NCI-H2029 treated with DMSO at 0.1 percent for 48 hours (cell line): ENCODE data around the gene IFNA7.
"Not testable (repeated sequence)": the region's sequence is repeated elsewhere in the genome, so short reads cannot be mapped to it uniquely, and the experiment has no call there.

Experiments used
- DNase-seq: peaks from one replicate; lab custom pipeline; 2025; lab: John Stamatoyannopoulos, UW

Gene IFNA7

DNA sequence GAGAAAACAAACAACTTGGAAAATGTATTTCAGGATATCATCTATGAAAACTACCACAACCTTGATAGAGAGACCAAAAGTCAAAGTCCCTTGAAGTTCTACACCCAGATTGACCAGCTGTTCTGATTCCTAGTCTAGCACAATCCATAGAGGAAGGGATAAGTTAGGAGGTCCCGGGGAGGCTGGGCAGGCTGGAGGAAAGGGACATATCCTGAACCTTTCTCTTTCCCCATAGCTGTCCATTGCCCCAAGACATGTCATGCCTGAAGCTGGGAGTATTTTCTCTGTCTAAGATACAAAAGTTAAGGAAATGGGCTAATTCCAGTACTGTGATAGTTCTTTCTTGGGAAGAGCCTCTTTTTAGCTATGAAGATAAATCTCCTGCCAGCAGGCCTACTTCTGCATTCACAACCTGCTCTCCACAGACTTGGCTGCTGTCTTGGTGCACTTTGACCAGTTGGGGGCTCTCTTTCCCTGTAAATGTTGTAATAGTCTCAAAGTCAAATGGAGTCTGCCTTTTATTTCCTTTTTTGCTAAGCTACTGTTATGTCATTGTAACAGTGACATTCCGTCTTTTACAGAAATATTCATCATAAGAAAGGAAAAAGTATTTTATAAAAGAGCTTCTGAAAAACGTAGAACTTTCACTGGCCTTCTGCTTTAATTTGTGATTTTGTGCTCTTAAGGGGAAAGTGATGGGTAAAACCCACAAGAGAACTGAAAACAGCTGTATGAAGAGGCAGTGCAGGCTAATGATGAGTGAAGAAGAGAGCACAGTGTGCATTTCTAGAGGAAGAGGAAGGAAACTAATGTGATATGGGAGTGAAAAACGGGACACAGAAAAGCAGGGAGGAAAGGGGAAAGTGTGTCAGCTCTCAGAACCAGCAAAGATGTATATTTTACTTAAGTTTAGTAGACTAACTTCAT lies 18.9 kb downstream of the IFNA7 start:
- DNase-seq, result not testable (repeated sequence)

- DNase-seq, result no peak
Measured at GRCh38 chr9:21174671-21175070, 27.3 kb downstream of the IFNA7 start.

DNA sequence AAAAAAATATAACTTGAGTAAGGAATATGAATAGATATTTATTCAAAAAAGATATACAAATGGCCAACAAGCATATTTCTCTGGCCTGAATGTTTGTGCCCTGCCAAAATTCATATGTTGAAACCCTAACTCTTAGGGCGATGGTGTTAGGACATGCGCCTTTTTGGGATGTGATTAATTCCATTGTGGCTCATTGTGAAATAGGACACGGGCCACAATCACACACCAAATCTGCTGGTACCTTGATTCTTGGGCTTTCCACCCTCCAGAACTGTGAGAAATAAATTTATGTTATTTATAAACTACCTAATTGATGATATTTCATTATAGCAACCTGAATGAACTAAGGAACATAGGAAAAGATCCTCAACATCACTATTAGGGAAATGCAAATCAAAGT lies 29.8 kb downstream of the IFNA7 start:
- DNase-seq, result no peak

DNA sequence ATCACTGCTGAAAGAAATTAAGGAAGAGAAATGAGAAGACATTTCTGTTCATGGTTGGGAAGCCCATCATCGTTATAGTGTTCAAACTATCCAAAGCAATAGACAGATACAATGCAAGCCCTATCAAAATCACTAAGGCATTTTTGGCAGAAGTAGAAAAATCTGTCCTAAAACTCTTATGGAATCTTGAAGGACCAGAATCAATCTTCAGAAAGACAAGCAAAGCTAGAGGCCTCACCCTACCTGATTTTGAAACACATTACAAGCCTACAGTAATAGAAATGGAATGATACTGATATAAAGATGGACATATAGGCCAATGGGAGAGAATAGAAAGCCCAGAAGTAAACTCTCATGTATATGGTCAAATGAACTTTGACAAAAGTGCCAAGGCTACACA lies 30.7 kb downstream of the IFNA7 start:
- DNase-seq, result no peak

DNA sequence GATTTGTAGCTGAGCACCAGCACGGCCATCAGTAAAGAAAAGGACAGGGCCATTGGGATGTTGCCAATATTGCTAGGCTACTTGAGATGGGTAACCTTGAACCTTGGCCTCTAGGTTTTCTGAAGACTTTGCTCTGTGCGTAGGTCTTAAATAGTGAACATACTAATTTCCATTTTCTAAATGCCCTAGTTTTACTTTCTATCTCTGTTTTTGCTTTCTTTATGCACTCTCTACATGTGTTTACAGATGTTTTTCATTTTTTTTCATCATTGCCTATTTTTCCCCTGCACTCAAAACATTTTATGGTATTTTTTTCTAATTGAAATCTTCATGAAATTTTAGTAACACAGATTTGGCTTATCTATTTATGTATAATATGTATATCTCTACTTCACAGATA lies 35.4 kb downstream of the IFNA7 start, which contains the start of gene IFNA21:
Gene IFNA21, minus strand, starts transcription at position 101 of the 400 bp plus-strand sequence. Its CDS starts 48 bp downstream, at position 53.
- DNase-seq, result not testable (repeated sequence)

DNA sequence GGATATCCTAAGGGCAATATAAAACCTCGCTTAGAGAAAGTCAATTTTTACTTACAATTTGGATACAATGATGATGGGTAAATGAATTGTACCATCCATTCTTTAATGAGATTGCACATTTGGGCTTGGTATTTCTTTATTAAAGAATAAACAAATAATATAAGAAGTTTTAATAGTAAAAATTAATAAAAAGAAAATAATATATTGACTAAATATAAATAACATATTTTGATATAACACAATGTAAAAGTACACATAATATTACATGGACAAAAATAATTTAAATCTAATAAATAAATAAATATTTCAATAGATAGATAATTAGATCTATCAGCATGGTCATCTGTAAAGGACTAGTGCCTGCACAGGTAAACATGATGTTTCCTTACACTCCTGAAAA lies 36.5 kb downstream of the IFNA7 start:
- no peak for DNase-seq

- no peak for DNase-seq
Measured at GRCh38 chr9:21160178-21160577, 41.8 kb downstream of the IFNA7 start.

GRCh38 chr9:21155501-21155900 lies 46.5 kb downstream of the IFNA7 start:
- no peak for DNase-seq

DNA sequence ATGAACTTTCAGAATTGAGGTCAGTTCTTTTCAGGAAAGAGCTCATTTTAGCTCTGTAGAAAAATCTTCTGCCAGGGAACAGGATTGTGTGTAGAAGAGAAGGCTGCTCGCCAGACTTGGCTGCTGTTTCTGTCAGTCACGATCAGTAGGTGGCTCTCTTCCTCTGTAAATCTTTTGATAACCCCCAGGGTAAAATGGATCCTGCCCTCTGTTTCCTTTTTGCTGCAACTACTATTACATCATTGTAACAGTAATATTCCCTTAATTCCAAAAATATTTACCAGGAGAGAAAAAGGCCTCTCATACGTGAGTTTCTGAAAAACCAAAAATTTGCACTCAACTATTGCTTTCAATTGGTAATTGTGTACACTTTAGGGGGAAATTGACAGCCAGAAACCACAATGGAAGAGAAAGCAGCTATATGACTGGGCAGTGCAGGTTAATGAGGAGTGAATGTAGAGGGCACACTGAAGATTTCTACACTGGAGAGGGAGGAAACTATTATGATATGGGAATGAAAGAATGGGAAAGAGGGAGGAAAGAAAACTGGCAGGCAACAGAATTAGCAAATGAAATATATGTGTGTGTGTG lies 47.9 kb downstream of the IFNA7 start:
- DNase-seq, result no peak

GRCh38 chr9:21153336-21154017 lies 48.5 kb downstream of the IFNA7 start:
- no peak for DNase-seq
